Left cardiac atrium (tissue), 4 donors: ENCODE data around the gene PPP6R3. TPM values are rescaled to one million over a fixed set of nuclear protein-coding genes. Genes with fewer than 3 reads are reported as not detected.

Experiments
- ATAC-seq, 2 donors: fragments of 200-7000 bp; cut with Tn5 transposase; one replicate each; pipeline ENCODE4 v1.9.1; 2020; ENCODE audit warnings: mild to moderate bottlenecking in 2 of 2, moderate library complexity in 2 of 2
- DNase-seq: peaks from one replicate; pipeline ENCODE4 v3.0.0-alpha.2; 2020
- intact Hi-C, 2 donors: fragments of 100-400 bp; cut with DNase I; formaldehyde crosslinking; loops; one replicate each; pipeline versions ENCODE4 v1.14.1 to v1.15.1; 2022 to 2023
- total RNA-seq, 2 donors: library from RNA; stranded (reverse); fragmentation: NEBNext Ultra II Directional; extraction: Animal tissue kit (Norgen Biotek cat#: 25700); gene quantifications; one replicate each; pipeline ENCODE4 v1.2.1, GENCODE V29; 2021
- donor health status: DM: no; HTN: yes; CAD: no.
- donor health status: DM: no; HTN: yes; CAD: no; lungs with severe emphysema.
- donor health status: DM: yes; HTN: yes; CAD: no.
- donor health status: Dilated cardiomyopathy.

The PPP6R3 gene
- total RNA-seq, 2 donors from 2014 or later = 69.8 to 86.0 TPM

DNA sequence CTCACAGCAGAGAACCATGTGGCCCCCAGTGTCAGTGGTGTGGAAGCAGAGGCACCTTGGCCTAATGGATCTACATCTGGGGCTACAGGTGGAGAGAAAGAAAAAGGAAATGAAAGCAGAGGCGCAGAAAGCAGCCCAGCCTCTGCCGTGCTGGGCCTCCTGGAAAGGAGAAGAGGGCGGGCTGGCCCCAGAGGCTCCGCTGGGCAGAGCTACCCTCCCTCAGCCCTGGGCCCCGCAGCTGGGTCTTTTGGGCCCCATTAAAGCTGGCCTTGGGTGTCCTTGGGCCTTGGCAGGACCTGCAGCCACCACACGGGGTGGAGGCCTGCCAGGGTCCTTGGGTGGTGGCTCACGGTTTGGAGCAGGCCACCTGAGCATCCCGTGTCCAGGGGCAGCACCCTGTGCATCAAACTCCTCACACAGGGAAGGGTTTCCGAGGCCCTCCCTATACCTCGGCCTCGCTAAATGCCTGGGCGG is 192.2 kb downstream of the PPP6R3 start:
- no peak for ATAC-seq
- DNase-seq = no peak
- intact Hi-C loops = no loop called here

GRCh38 chr11:68653486-68654430 is 193.2 kb downstream of the PPP6R3 start:
- ATAC-seq (no peak), DNase-seq (no peak)
- intact Hi-C loops = no loop called here

DNA sequence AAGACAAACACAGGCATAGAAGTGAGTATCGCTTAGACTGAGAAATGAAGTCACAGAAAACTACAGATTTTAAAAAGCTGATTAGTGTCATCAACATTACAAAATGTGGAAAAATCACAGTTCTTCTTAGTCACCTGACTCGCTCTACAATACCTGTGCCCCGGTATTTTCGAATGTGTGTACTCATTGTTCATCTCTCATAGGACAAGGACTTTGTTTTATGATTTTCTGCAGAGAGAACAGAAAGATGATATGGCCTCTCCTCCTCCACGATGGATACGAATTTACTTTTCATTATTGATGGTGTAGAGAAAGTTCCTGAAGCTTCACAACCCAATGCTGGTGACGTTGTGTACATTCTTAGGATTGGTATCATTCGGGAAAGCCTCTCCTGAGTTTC is 194.4 kb downstream of the PPP6R3 start:
- intact Hi-C loops = no loop called here
- ATAC-seq = no peak
- no peak for DNase-seq

DNA sequence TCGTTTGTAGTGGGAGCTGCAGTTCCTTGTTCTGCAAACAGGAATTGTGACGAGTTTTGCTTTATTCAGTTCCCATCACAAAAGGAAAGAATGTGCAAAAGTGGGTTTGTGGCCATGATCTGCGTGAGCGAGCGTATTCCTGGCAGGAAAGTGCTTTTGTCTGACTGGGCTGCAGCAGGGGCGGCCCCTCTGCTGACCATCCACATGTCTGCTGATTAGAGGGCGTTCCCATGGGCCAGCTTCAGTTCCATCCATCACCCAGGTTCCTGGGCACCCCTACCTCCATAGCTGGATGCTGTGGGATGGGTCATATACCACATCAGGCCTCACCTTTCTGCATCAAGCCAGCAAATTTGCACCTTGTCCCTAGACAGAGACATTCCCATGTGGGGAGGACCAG is 194.9 kb downstream of the PPP6R3 start:
- no peak for ATAC-seq
- no peak for DNase-seq

DNA sequence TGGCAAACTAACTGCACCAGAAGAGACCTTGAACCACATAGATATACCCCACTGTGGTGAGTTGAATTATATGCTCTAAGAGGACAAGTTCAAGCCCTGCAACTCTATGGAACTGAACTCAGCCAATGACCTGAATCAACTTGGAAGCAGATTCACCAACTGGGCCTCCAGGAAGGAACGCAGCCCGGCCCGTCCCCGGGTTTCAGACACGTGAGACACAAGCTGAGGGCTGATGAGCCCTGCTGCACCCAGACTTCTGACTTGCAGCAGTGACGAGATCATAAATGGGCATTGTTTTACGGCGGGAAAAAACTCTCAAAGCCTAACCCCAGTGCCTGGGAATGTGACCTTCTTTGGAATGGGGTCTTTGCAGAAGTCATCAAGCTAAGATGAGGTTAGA is 195.3 kb downstream of the PPP6R3 start:
- intact Hi-C loops = no loop called here
- DNase-seq (no peak), ATAC-seq (no peak)

More for the DNA sequence above, 194.9 kb downstream of the PPP6R3 start:
- intact Hi-C loops = no loop called here

DNA sequence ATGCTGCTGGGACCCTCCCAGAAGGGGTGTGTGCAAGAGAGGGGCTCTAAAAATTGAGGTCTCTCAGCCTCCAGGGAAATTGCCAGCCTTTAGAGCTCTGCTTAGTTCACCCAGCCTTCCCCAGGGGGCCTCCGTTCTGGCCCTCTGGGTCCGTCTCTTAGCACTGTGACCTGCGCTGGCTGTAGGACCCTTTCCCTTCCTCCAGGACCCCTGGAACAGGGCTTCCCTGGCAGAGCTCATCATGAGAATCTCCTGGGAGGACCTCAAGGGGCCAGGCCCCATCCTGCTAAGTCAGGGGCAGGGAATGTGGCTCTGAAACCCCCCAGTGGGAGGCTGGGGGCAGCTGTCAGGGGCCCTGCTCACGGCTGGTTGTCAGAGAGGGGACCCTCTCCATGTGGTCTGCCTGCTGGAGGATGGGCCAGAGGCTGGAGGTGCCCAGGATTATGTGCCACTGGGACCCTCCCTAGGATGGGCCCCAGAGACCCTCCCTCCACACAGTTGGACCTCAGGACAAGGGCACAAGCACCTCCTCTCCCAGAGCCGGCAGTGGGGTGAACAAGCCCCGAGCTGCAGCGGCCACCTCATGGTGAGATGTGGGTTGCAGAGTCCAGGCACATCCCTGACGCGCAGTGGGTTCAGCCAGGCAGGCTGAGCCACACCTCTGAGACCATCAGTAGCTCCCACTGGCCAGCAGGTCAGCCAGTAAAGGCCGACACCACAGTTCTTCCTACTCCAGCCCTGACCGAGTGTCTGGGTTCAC is 196.6 kb downstream of the PPP6R3 start:
- no peak for ATAC-seq
- no peak for DNase-seq
- intact Hi-C loops = no loop called here

DNA sequence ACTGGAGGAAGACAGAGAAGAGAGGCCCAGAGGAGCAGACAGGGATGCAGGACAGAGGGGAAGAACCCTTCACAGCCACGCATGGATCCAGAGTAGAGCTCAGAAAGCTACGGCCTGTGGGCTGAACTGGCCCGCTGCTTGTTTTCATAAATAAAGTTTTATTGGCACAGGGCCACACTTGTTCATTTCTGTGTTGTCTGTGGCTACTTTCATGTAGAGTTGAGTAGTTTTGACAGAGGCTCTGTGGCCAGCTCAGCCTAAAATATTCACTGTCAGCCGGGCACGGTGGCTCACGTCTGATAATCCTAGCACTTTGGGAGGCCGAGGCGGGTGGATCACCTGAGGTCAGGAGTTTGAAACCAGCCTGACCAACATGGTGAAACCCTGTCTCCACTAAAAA is 197.5 kb downstream of the PPP6R3 start:
- ATAC-seq = no peak
- DNase-seq = no peak
- intact Hi-C loops = no loop called here

- no peak for DNase-seq
- ATAC-seq = peak in 1 of 2 donors; percentile 38
- intact Hi-C loops = no loop called here
Measured at GRCh38 chr11:68658661-68659060, 198.1 kb downstream of the PPP6R3 start.

GRCh38 chr11:68659158-68659921 is 198.8 kb downstream of the PPP6R3 start:
- intact Hi-C loops = no loop called here
- ATAC-seq (peak; percentile 76 to 83), DNase-seq (peak; percentile 83)

GRCh38 chr11:68660066-68660810 is 199.7 kb downstream of the PPP6R3 start:
- DNase-seq (no peak), ATAC-seq (no peak)
- intact Hi-C loops = no loop called here

GRCh38 chr11:68661014-68661413 is 200.5 kb downstream of the PPP6R3 start:
- DNase-seq (no peak), ATAC-seq (no peak)
- intact Hi-C loops = no loop called here

DNA sequence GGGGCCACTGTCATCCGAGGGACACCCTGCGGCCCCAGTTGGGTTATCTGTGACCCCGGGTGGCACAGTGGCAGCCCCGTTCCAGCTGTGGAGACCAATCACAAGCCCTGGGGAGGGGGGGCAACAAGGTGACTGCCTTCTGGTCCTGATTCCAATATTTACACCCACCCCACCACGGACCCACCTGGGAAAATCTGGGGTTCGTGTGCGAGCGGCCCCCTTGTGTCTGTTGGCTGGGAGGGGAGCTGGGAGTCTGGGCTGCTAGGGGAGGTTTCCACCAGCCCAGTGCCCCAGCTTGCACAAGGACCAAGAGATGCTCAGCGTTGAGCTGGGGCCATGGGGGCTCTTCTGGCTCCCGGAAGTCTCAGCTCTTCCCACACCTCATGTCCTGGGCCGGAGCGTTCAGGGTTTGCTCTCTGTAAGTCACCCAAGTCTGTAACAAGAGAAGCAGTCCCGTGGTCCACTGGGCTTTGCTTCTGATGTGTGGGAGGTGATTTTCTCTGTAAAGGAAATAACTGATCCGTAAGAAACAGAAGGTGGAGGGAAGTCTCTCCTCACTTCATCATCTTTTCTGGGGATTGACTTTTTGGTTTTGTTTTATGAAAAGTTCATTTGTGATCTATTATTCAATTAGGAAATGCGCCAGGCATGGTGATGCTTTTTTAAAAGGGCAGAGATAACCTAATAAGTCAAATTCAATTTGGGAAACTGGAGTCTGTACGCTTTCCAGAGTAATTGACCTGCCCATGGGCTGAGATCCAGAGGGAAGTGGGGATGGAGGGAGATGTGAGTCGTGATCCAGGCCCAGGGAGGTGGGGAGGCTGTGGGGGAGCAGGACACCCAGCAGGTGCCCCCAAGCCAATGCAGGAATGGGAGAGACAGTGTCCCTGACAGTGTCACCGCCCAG is 201.4 kb downstream of the PPP6R3 start:
- intact Hi-C loops = no loop called here
- DNase-seq (no peak), ATAC-seq (no peak)

- intact Hi-C loops = no loop called here
- DNase-seq = no peak
- ATAC-seq = no peak
Measured at GRCh38 chr11:68663482-68664010, 203.0 kb downstream of the PPP6R3 start.

GRCh38 chr11:68664141-68664540 is 203.6 kb downstream of the PPP6R3 start:
- ATAC-seq = no peak
- intact Hi-C loops = no loop called here
- DNase-seq = no peak

GRCh38 chr11:68664906-68665305 is 204.4 kb downstream of the PPP6R3 start:
- no peak for ATAC-seq
- intact Hi-C loops = no loop called here
- no peak for DNase-seq
